DOHH2 (cell line): ENCODE data around the gene PDE4D.

Source experiments
- H3F3A ChIP-seq: fragments of 200-600 bp; sonication (generic), shearing (Covaris generic); 2 replicates; pipeline ENCODE4 v1.6.0; 2016; ENCODE audit warnings: antibody characterized with exemption, mild to moderate bottlenecking; ENCODE audit not compliant: control insufficient read depth, insufficient read depth
- H3K27ac ChIP-seq: fragments of 200-600 bp; sonication (generic); 2 replicates; pipeline ENCODE4 v1.5.1; 2014; ENCODE audit warnings: low read depth, mild to moderate bottlenecking, low read length, moderate library complexity
- H3K27me3 ChIP-seq: fragments of 200-600 bp; sonication (generic); 2 replicates; pipeline ENCODE4 v1.6.1; 2014; ENCODE audit warnings: mild to moderate bottlenecking, low read length, mixed read lengths; ENCODE audit not compliant: control insufficient read depth
- H3K36me3 ChIP-seq: fragments of 200-600 bp; sonication (generic); 2 replicates; pipeline ENCODE4 v1.6.1; 2014; ENCODE audit warnings: mild to moderate bottlenecking, low read length, moderate library complexity, mixed read lengths; ENCODE audit not compliant: control insufficient read depth
- H3K4me1 ChIP-seq: fragments of 200-600 bp; sonication (generic); 2 replicates; pipeline ENCODE4 v1.6.1; 2014; ENCODE audit warnings: mild to moderate bottlenecking, low read length, mixed read lengths; ENCODE audit not compliant: control insufficient read depth
- H3K4me2 ChIP-seq: fragments of 200-600 bp; sonication (generic); 2 replicates; pipeline ENCODE4 v1.6.0; 2014; ENCODE audit warnings: mild to moderate bottlenecking, low read length, moderate library complexity
- H3K4me3 ChIP-seq: fragments of 200-600 bp; sonication (generic); 2 replicates; pipeline ENCODE4 v1.5.1; 2014; ENCODE audit warnings: mild to moderate bottlenecking, low read length, mixed read lengths
- H3K79me2 ChIP-seq: fragments of 200-600 bp; sonication (generic); 2 replicates; pipeline ENCODE4 v1.6.1; 2014; ENCODE audit warnings: mild to moderate bottlenecking, low read length, mixed read lengths; ENCODE audit not compliant: control insufficient read depth
- H3K9me2 ChIP-seq: fragments of 200-600 bp; sonication (generic); replicated peaks from 2 replicates; pipeline ENCODE4 v1.6.1; 2014; ENCODE audit warnings: mild to moderate bottlenecking, low read length, mixed read lengths; ENCODE audit not compliant: control insufficient read depth
- H3K9me3 ChIP-seq: fragments of 200-600 bp; sonication (generic); 2 replicates; pipeline ENCODE4 v1.6.1; 2014; ENCODE audit warnings: antibody characterized with exemption, low read length, mixed read lengths; ENCODE audit not compliant: control insufficient read depth, insufficient read depth
- H4K20me1 ChIP-seq: fragments of 200-600 bp; sonication (generic); 2 replicates; pipeline ENCODE4 v1.6.0; 2014; ENCODE audit warnings: low read depth, mild to moderate bottlenecking, antibody characterized with exemption, low read length, moderate library complexity; ENCODE audit not compliant: control insufficient read depth, insufficient read depth
- EZH2phosphoT487 ChIP-seq: fragments of 200-600 bp; sonication (generic); IDR thresholded peaks from 2 replicates; pipeline ENCODE4 v1.6.1; 2017; ENCODE audit warnings: borderline replicate concordance, mild to moderate bottlenecking, antibody characterized with exemption, low read length, moderate library complexity, mixed read lengths
- TF ChIP-seq, protein P1 (sequence below): fragments of 200-600 bp; sonication (generic); IDR thresholded peaks from one replicate; pipeline ENCODE4 v1.5.1; 2014; ENCODE audit warnings: antibody characterized with exemption, mild to moderate bottlenecking, low read depth, low read length; ENCODE audit not compliant: poor library complexity, severe bottlenecking

Gene PDE4D

DNA sequence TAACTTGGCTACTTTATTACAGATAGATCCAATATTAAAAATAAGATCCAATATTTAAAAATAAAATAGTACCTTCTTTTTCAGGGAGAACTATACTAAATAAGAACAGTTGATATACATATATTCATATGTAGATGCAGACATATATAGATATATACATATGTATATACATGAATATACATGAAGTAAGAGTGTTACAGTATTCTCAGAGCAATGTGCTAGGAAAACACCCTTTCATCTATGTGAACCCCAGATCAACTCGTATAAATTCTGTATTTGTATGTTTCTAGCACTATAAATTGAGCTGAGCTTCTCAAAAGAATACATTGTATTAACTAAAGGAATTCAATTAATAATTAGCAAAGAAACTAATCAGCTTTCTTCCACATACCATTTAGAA lies 287.6 kb downstream of the PDE4D start:
- Histone ChIP-seq H4K20me1 (no peaks in the 10 kb centered on the region), H3K79me2 (no peaks in the 10 kb centered on the region)

GRCh38 chr5:59604111-59604510 lies 289.4 kb downstream of the PDE4D start:
- Histone ChIP-seq H3K27ac (no peak overlapping the region), H3K79me2 (no peaks in the 10 kb centered on the region), H4K20me1 (no peaks in the 10 kb centered on the region)

More for the DNA sequence above, 287.6 kb downstream of the PDE4D start:
- Histone ChIP-seq H3K9me3 (no peaks in the 10 kb centered on the region), H3K4me2 (no peak overlapping the region), H3K4me3 (no peak overlapping the region), H3K27me3 (peaks cover 5% of the 10 kb centered on the region), H3F3A (no peaks in the 10 kb centered on the region), H3K27ac (no peak overlapping the region), H3K36me3 (no peaks in the 10 kb centered on the region), H3K4me1 (no peaks in the 10 kb centered on the region), H3K9me2 (no peaks in the 10 kb centered on the region)
- TF ChIP-seq, protein P1, sequence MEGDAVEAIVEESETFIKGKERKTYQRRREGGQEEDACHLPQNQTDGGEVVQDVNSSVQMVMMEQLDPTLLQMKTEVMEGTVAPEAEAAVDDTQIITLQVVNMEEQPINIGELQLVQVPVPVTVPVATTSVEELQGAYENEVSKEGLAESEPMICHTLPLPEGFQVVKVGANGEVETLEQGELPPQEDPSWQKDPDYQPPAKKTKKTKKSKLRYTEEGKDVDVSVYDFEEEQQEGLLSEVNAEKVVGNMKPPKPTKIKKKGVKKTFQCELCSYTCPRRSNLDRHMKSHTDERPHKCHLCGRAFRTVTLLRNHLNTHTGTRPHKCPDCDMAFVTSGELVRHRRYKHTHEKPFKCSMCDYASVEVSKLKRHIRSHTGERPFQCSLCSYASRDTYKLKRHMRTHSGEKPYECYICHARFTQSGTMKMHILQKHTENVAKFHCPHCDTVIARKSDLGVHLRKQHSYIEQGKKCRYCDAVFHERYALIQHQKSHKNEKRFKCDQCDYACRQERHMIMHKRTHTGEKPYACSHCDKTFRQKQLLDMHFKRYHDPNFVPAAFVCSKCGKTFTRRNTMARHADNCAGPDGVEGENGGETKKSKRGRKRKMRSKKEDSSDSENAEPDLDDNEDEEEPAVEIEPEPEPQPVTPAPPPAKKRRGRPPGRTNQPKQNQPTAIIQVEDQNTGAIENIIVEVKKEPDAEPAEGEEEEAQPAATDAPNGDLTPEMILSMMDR: no peak
- no peak for TF ChIP-seq EZH2phosphoT487

GRCh38 chr5:59600998-59601397 lies 292.5 kb downstream of the PDE4D start:
- no peaks in the 10 kb centered on the region for H3K9me2 ChIP-seq
- no peaks in the 10 kb centered on the region for H3K27me3 ChIP-seq
- no peak overlapping the region for H3K4me3 ChIP-seq
- no peak overlapping the region for H3K27ac ChIP-seq
- H3F3A ChIP-seq: no peaks in the 10 kb centered on the region
- H3K36me3 ChIP-seq: no peaks in the 10 kb centered on the region
- no peaks in the 10 kb centered on the region for H4K20me1 ChIP-seq
- no peaks in the 10 kb centered on the region for H3K9me3 ChIP-seq
- no peaks in the 10 kb centered on the region for H3K79me2 ChIP-seq
- H3K4me2 ChIP-seq: no peak overlapping the region
- H3K4me1 ChIP-seq: peaks cover 9% of the 10 kb centered on the region
- TF ChIP-seq, protein P1: no peak
- TF ChIP-seq EZH2phosphoT487: no peak

More at GRCh38 chr5:59604111-59604510, 289.4 kb downstream of the PDE4D start:
- Histone ChIP-seq H3K9me3 (no peaks in the 10 kb centered on the region), H3K27me3 (no peaks in the 10 kb centered on the region), H3K4me3 (no peak overlapping the region), H3K4me2 (no peak overlapping the region), H3K36me3 (no peaks in the 10 kb centered on the region), H3F3A (no peaks in the 10 kb centered on the region), H3K9me2 (no peaks in the 10 kb centered on the region), H3K4me1 (no peaks in the 10 kb centered on the region)
- TF ChIP-seq EZH2phosphoT487: no peak
- TF ChIP-seq, protein P1: no peak
